ENCODE results near the gene MIA.

- TF ChIP-seq CTCF (IDR thresholded peaks at IDR 0.05), result no peak
- no peak for TF ChIP-seq EZH2 (IDR thresholded peaks at IDR 0.05; ENCODE audit: borderline replicate concordance, insufficient read depth, low read depth, low read length, poor library complexity, severe bottlenecking)
These were observed 34.8 kb downstream of the MIA start for GRCh38 chr19:40810160-40810559.
